ENCODE results near the gene DVL2.
A peak's percentile ranks its signal among the peaks of the same experiment; 100 is the strongest.

DVL2 gene

DNA sequence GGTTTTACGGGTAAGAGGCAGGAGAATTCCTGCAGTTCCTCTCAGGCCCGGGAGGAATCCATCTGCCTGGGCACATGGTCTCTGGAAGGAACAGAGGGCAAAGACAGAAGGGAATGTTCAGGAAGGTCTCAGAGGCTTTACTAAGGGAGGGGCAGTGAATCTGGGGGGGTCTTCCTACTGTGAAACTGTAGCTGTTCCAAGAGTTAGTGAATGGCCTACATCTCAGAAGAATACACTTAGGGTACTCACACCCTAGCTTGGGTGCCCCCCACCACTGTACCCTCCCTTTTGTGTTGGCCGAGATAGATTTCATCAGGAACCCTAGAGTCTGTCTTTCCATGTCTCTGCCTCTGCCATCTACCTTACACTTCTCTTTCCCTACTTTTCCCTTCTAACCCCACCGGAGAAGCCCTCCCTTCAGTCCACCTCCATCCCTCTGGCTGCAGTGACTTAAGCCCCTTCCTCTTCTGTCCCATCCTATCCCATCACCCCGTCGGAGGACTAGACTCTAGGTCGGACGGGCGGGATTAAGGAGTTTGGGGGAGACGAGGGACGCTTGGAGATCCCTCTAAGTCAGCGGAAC is 15.0 kb downstream of the DVL2 start:
- no peak for DNase-seq (ENCODE audit: low spot score)

DNA sequence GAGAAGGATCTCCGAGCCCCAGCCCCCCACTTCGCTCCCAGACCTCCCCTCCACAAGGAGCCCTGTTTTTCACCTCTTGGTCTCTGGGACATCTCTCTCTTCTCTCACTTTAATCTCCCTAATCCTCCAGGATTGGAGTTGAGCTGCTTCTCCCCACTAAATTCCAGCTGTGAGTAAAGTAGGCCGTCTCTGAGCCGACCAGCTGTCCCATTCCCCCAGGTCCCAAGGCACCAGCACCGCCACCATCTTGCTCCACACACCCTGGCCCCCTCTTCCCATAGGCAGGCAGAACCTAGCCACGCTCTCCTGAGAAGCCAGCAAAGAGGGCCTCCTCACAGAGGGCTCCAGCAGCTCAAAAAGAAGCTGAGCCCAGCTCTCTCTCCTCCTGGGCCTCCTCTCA is 15.6 kb downstream of the DVL2 start:
- no peak for DNase-seq (ENCODE audit: low spot score)

DNA sequence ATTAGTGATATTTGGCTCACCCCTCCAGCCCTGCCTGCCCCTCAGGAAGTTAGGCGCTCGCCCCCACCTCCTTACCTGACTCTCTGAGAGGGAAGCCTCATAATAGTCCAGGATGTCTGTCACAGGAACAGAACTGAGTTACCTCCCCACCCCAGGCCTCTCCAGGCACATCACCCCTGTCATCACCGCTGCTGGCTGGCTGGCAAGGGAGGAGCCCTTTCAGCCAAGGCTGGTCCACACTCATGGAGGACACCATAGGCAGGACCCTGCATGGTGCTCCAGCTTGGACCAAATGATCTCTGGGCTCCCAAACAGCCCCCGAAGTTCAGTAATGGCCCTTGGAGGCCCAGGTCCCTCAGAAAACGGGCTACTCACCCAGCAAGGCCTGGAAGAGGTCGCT is 16.2 kb downstream of the DVL2 start:
- DNase-seq (ENCODE audit: low spot score): no peak

DNA sequence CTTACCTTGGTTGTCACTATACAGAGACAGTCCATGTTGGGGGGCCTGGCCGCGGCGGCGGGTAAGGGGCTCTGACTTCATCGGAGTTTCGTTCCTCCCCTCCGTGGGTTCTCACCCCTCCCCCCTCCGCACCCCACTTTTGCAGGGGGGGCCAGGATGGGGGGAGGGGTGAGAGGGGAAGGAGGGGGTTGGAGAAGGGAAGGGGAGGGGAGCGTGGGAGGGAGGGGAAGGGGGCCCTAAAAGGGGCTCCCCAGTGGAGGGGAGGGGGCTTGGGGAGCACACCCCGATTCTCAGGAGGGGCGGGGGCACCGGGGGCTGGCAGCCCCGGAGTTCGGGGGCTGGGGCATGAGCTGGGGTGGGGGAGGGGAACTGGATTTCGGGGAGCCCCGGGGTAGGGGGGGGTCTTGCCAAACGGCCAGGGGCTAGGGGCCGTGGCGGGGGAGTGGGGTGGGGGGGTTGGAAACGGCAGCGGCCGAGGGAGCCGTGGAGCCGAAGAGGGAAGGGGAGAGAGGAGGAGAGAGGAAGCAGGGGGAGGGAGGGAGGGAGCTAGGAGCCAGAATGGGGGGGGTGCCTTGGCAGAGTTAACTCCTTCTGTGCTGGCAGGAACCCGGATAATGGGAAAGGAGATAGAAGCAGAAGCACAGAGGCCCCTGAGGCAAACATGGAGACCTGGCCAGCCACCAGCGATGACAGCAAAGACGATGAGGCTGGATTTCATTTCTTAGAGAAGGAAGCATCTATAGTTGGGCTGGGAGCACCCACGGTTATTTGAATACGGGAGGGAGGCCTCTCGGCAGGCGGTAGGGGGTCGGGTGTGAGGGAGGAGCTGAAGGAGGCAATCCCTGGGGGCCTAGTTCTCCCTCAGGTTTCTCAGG is 17.0 kb downstream of the DVL2 start:
- no peak for DNase-seq (ENCODE audit: low spot score)

DNA sequence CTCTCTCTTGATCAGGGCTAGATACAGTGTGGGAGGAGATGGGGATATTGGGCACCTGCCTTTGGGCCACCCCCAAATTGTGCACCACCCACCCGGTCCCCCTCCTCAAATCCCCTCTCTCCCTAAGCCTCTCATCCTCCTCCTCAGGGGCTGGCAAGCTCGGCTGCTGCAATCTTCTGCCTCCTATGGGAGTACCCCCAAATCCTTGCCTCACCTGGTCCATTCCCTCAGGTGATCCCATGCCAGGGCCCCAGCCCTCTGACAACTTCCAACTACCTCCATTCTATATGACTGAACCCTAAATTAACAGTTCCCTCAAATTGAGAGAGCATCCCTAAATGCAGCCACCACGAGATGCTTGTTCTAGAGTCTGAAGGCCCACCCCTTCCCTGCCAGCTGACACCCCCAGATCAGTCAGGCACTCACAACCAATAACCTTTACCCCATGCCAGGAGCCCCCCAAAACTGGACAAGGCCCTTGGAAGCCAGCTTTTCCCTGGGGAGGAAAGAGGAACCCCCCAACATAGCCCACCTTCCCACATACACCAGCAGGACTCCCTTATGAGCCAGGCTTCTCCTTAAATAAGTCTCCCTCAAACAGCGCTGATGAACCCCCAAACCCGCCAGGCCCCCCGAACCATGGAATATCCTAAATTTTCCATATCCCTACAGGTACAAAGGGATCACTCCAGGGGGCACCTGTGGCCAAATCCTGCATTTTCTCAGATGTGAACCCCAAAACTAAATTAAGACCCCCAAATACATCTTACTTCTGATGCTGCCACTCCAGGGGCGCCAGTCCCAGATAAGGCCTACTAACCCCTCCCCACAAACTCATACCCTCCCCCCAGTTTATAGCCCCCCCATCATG is 17.8 kb downstream of the DVL2 start:
- no peak for DNase-seq (ENCODE audit: low spot score)

DNA sequence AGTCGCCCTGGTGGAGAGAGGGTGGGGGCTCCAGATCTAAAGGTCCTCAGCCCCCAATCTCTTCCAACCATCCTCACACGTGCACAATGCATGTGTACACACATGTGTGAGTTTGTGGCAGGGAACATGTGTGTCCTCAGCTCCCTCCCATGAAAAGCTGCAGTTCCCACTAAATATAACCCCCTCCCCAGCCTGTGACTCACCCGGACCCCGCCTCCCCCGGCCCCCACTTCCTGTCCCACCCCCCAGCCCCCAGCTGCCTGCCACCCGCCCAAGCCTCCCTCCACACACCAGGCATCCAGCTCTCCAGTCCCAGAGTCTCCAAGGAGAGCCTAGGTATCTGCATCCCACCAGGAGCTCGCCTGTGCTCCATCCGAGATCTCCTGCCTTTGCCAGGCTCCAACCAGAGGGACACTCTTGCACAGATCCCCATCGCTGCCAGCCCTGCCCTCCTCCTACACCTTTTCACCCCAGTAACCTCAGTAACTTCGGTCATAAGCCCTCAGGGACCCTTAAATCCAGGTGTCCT is 18.6 kb downstream of the DVL2 start:
- DNase-seq (ENCODE audit: low spot score): no peak

DNA sequence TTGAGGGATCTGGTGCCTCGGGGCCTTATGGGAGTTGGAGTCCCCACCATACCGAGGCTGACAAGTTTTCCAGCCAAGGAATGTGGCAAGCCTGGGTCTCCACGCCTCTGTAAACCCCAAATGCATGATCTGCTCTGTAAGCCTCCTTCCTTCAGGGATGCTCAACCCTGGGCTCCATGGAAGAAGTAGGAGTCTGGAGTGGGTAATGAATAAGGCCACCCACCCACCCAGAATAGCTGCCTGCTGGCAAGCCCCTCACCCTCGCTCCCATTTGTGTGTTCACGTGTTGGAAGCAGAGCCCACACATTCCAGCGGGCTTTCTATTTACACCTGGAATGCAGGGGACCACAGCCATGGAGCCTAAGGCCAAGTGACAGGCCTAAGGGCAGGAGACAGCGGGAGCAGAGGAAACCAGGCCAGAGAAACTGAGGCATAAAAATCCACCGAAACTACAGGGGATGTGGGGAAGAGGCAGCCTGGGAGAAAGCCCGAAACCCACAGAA is 19.1 kb downstream of the DVL2 start:
- DNase-seq (ENCODE audit: low spot score): peak; percentile 91

DNA sequence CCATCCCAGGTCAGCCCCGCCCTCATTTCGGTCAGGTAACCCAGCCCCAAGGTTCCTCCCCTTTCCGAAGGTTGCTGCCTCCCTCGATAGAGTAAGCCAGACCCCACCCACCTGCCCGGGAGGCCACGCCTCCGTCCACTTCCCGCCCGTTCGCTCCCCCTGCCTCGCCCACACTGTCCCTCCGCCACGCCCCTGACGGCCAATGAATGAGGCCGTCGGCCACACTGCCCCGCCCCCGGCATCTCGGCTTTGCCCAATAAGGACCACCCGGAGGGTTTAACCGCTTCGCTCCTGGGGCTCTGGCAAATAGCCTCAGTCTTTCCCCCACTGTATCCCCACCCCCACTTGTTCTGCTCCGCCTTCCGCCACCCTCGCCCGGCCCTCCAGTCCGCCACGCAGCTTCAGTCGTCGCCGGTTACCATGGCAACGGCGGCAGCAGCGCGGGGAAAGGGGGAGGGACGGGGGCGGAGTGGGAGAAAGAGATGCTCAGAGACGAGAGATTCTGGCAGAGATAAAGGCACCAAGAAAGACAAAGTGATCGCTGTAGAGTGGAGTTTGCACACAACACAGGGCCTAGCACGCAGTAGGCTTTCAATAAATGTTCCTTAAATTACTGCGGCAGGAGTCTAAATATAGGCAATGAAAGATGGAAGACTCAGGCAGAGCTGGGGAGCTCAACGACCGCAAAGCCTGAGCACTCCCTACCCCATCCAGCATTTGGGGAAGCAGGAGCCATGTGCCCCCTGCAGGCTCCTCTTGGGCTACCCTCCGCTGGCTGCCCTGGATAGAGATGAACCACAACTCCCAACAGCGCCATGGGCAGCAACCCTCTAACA is 19.8 kb downstream of the DVL2 start:
- DNase-seq (ENCODE audit: low spot score): peak; percentile 91

DNA sequence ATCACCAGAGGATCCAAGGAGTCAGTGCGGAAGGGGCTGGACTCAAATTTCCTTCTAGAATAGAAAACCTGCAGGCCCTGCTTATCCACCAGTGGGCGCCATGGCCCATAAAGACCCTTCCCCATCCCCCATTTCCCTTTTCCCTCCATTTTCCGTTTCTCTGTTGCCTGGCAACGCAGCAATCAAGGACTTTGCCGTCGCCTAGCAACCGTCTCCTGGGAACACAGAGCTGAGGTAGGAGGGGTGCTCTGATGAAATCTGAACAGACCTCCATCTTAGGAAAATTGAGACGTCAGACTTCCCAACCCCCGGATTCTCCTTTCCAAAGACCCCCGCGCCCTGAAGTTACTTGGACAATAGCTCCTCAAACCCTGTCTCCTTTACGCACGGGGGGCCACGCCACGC is 20.4 kb downstream of the DVL2 start:
- no peak for DNase-seq (ENCODE audit: low spot score)

DNA sequence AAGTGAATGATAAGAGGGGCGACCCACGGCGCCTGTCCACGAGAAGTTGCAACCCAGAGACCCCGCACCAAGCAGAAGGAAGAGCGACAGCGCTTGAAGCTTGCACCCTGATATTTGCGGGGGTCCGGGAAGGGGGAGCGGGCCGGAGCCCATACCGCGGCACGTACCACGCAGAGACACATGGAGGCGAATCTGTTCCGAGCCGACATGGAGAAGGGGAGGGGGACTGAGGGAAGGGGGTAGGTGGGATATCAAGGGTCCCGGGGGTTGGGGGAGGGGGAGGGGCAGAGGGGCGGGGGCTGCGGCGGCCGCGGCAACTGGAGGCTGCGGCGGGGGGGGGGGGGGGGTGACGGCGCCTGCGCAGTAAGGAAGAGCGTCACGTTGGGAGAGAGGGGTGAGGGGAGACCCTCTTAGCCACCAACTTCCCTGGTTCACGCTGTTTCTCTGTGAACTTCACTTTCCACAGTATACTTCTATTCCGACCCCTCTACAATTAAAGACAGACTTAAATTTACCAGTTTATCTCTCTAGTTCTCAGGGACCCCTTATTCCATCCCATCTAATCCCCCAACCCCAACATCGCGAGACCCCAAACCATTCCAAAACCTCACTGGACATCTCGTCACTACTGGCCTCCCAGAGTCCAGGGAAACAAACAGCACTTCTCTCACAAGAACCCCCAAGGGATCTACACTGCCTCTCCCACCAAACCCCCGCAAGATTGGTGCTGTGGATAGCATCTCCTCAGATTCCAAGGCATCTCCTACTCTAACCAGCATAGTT is 22.6 kb downstream of the DVL2 start:
- no peak for DNase-seq (ENCODE audit: low spot score)

DNA sequence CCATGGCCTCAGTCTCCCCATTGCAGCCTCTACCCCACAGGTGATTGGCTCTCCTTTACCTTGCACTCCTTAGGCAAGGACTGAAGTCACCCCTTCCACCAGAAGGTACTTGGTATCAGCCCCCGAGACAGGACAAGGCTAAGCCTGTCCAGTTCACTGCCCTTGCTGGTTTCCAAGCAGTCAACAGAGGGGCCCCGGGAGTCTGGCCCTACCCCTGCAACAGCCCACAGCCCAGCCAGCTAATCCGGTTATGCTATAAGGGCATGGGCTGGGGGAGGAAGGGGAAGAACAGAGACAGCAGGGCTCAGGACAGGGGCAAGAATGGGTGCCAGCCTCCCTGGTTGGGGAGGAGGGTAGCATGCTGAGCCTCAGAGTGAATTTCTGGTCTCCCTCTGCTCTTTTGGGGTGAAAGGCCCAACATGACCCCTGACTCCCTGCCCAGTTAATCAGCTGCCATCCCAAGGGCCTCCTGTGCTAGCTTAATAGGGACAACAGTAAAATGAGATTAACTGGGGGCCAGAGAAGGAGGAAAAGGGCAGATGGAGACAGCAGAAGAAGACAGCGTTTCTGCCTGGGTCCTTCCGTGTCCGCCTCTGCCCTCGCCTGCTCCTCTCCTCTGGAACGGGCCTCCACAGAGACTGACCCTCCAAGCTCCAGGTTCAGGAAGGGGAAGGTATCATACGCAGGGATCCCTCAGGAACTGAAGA is 25.4 kb downstream of the DVL2 start:
- DNase-seq (ENCODE audit: low spot score): no peak

DNA sequence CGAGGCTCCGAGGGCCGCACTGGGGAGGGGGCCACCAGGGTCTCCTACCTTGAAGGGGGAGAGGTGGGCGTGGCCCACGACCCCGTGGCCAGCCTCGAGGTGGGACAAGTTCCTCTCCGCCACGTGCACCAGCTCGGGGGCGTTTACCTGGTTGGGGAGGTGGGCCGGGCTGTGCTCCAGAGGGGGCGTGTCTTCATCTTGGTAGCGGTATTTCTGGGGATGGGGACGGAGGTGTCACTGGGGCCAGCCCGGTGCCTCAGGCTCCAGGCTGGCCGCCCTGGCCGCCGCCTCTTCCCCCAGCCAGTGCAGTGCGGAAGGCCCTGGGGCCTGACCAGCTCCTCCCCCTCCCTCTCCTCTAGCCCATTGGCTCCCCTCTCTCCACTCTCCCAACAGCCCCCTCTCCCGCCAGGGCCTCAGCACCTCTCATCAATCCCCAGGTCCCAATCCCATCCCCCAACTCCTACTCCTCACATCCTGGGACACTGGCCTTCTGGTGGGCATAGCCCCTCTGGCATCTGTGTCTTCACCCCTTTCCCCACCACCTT is 26.2 kb downstream of the DVL2 start:
- no peak for DNase-seq (ENCODE audit: low spot score)

DNA sequence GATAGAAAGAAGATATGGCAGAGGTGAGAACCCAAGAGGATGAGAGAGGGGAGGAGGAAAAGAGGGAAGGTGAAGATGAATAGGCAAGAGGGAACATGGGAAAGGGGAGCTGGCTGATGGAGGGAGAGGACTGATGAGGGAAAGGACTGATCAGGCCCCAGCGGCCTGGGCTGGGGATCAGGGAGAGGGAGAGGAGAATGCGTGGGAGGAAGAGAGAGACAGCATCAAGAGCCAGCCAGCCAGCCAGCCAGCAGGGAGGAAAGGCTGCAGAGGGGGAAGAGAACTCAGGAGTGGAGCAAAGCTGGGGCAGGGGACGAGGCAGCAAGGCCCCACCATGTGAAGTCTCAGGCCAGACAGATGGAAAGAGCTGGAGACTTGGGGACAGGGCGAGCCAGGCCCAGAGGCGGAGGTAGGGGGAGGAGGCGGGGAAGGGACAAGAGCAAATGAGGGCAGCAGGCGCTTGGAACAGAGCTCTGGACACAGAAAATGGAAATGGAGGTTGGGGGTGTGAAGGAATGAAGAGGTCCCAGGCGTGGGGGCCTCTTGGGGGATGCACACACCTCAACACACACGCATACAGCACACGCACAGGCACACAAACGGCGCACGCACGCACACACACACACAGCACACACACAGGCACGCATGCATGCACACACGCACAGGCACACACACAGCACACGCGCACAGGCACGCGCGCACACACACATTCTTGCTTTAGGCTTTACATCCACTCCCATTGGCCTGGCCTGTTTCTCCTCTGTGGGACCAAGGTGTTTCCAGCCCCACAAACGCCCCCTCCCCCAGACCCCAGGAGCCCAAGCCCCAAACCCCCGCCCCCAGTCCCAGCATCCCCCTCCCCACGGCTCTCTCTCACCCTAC is 27.0 kb downstream of the DVL2 start:
- no peak for DNase-seq (ENCODE audit: low spot score)

DNA sequence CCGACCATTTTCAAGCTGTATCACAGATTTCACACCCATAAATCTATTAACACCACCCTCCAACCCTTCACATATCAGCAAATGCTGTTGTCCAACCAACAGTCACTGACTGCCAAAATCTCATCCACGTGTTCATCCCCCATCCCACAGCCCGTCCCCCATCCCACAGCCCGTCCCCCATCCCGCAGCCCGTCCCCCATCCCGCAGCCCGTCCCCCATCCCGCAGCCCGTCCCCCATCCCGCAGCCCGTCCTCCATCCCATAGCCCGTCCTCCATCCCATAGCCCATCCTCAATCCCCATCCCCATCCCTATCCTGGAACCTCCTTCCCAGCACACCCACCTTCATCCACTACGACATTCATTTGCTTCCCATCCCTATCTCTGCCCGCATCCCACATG is 28.8 kb downstream of the DVL2 start:
- no peak for DNase-seq (ENCODE audit: low spot score)

DNA sequence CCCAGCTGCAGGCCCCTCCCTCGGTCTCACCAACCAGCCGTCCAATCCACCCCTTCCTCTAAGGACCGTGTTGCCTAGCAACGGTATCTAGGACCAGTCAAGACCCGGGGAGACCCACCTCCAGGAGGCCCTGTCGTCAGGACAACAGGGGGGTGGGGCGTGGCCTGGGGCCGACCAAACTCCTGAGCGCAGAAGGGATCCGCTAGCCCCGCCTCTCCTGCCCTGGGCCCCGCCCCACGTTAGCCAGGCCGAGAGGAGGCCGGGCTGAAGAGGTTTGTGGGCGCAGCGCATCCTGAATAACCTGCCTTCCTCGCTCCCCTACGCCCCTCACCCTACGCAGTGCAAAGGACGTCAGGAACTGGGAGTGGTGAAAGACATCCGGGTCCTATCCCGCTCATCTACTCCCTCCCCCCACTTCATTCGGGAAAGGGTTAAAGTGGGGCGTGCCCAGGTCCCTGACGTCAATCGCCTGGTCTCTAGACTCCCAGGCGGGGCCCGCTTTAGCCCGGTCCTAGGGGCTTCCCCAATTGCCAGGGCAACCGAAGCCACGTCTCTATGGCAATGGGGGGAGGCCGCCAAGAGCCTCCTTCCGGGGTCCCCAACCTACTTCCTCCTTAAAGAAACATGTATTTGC is 29.4 kb downstream of the DVL2 start:
- DNase-seq (ENCODE audit: low spot score): peak; percentile 48

DNA sequence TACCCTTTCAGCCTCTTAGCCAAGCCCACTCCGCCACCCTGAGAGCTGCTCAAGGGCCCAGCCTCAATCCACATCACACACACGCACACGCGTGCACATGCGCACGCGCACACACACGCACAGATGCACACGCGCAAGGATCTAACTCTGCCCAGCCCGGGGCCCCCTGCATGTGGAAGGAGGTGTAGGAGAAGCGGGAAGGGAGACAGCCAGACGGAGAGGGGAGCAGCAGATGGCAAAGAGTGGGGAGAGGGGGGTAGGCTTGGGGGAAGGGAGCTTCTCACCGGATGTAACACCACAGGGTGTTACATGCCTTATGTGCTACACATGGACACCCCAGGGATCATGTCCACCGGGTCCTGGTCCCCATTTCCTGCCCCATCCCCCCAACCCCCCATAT is 30.0 kb downstream of the DVL2 start:
- DNase-seq (ENCODE audit: low spot score): no peak

DNA sequence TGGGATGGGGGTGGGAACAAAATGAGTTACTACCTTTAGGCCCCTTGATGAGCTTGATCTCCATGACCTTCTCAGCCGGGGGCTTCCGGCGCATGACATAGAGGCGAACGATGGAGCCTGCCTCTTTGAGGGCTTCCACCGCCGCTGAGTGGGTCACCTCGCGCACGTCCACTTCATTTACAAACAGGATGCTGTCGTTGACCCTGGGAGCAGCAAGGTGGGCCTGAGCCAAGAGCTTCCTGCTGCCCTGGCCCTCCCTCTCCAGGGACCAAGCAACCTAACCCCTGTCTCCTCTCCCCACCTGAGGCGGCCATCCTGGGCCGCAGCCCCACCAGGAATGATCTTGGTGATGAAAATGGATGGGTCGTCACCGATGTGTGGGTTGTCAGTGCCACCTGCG is 30.9 kb downstream of the DVL2 start:
- no peak for DNase-seq (ENCODE audit: low spot score)

All from kidney capillary endothelial cell (primary cell).